Fibroblast of lung (primary cell): ENCODE results near the gene PRDM16. TPM values are rescaled to one million over a fixed set of nuclear protein-coding genes. Genes with fewer than 3 reads are reported as not detected.

Source experiments
- DNase-seq, 2 donors: peaks; one replicate each; pipeline versions ENCODE4 v3.0.0 to v3.0.0-alpha.2; 2010; ENCODE audit warnings: low read depth in 2 of 2
- H2AFZ ChIP-seq: 2 replicates; pipeline ENCODE4 v1.5.1; 2012; ENCODE audit warnings: low read length, control low read depth, inconsistent platforms
- H3K27ac ChIP-seq: 2 replicates; pipeline ENCODE4 v1.5.1; 2011; ENCODE audit warnings: low read length, control low read depth; ENCODE audit not compliant: insufficient read depth
- H3K27me3 ChIP-seq: 2 replicates; pipeline ENCODE4 v1.5.1; 2011; ENCODE audit warnings: mild to moderate bottlenecking, low read length; ENCODE audit not compliant: control insufficient read depth, insufficient read depth
- H3K36me3 ChIP-seq: 2 replicates; pipeline ENCODE4 v1.5.1; 2011; ENCODE audit warnings: low read length; ENCODE audit not compliant: control insufficient read depth, insufficient read depth
- H3K4me1 ChIP-seq: 2 replicates; pipeline ENCODE4 v1.5.1; 2011; ENCODE audit warnings: low read length; ENCODE audit not compliant: control insufficient read depth, insufficient read depth; ENCODE audit errors: extremely low read depth
- H3K4me2 ChIP-seq: 2 replicates; pipeline ENCODE4 v1.5.1; 2011; ENCODE audit warnings: low read length, control low read depth; ENCODE audit not compliant: insufficient read depth; ENCODE audit errors: extremely low read depth
- H3K4me3 ChIP-seq, 4 experiments: fragments of 200-600 bp in 1 of 4; sonication (generic) in 1 of 4; replicated peaks in 1 of 4; 2 replicates each; pipeline ENCODE4 v1.5.1; 2011 to 2016; ENCODE audit warnings: low read length in 4 of 4, low read depth in 3 of 4, mild to moderate bottlenecking in 3 of 4, control low read depth in 2 of 4, inconsistent platforms in 1 of 4, mixed read lengths in 1 of 4; ENCODE audit not compliant: insufficient read depth in 1 of 4; ENCODE audit errors: control extremely low read depth in 1 of 4
- H3K79me2 ChIP-seq: 2 replicates; pipeline ENCODE4 v1.5.1; 2012; ENCODE audit warnings: mild to moderate bottlenecking, low read length, inconsistent platforms; ENCODE audit not compliant: control insufficient read depth, insufficient read depth
- H3K9ac ChIP-seq: 2 replicates; pipeline ENCODE4 v1.5.1; 2011; ENCODE audit warnings: mild to moderate bottlenecking, low read length, control low read depth; ENCODE audit not compliant: insufficient read depth
- H3K9me3 ChIP-seq: 2 replicates; pipeline ENCODE4 v1.5.1; 2012; ENCODE audit warnings: low read depth, low read length; ENCODE audit not compliant: control insufficient read depth, insufficient read depth
- H4K20me1 ChIP-seq: 2 replicates; pipeline ENCODE4 v1.5.1; 2011; ENCODE audit warnings: low read length; ENCODE audit not compliant: control insufficient read depth, insufficient read depth; ENCODE audit errors: extremely low read depth
- EZH2 ChIP-seq: IDR thresholded peaks from 2 replicates; pipeline ENCODE4 v1.5.1; 2012; ENCODE audit warnings: low read length, control low read depth, mild to moderate bottlenecking; ENCODE audit errors: missing control alignments
- polyA plus RNA-seq, 2 donors: library from polyadenylated mRNA; depleted of rRNA in 1 of 2; stranded (reverse) in 1 of 2; unstranded in 1 of 2; fragments of >200 nt; gene quantifications; 2 replicates each; pipeline ENCODE4 v1.2.1, GENCODE V29; 2011 to 2012; ENCODE audit warnings: missing spikeins in 1 of 2
- total RNA-seq: library from RNA; depleted of rRNA; stranded (reverse); fragments of >200 nt; gene quantifications from 2 replicates; pipeline ENCODE4 v1.2.1, GENCODE V29; 2014
- TF ChIP-seq, protein P1 (sequence below), 2 donors: IDR thresholded peaks in 1 of 2; conservative IDR thresholded peaks in 1 of 2; 1 replicate in 1 of 2; 2 replicates in 1 of 2; pipeline ENCODE4 v1.5.1; 2011 to 2012; ENCODE audit warnings: low read length in 2 of 2, control low read depth in 1 of 2, inconsistent platforms in 1 of 2, low read depth in 1 of 2, mild to moderate bottlenecking in 1 of 2

PRDM16 gene
- total and polyA plus RNA-seq, 2 donors (not counting 1 experiment from before 2014, with no cell fraction given) = 0.30 to 1.8 TPM

DNA sequence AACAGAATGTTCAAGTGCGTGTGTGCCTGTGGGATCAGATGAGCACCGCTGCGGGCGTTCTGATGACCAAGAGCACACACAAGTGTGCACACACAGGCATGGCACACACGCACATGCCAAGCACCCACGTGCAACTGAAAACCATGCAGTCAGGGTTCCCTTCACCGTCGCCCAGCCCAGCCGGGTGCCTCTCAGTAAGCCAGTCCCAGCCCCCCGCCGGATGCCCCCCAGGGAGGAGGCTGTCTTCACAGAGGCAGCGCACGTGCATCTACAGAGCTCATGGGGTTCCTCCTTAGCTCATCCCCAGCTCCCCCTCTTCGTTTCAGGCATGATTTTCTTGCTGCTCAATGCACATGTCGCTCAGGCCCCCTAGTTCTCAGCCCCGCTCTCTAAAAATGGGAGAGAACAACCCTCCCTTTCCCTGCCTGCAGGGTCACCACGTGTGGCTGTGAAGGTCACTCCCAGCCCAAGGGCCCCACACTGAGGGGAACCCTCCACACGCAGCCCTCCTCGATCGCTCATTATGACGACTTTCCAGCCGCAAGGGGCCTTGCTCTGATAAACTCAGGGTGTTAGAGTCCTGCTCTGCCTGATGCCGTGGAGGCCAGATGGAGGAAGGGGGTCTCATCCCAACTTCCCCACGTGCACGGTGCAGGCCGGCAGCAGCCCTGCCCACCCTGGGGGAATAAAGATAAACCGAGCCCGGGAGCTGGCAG, 355.1 kb downstream of the PRDM16 start:
- Histone ChIP-seq H3K79me2 (no peaks in the 10 kb centered on the region), H3K4me1 (no peaks in the 10 kb centered on the region), H3K9ac (no peak overlapping the region), H3K4me2 (no peak overlapping the region), H2AFZ (no peak overlapping the region), H3K9me3 (no peaks in the 10 kb centered on the region), H3K36me3 (no peaks in the 10 kb centered on the region), H3K27me3 (no peaks in the 10 kb centered on the region), H3K4me3 (no peak overlapping the region), H4K20me1 (no peaks in the 10 kb centered on the region), H3K27ac (no peak overlapping the region)
- DNase-seq = no peak
- no peak for TF ChIP-seq EZH2
- TF ChIP-seq, protein P1, sequence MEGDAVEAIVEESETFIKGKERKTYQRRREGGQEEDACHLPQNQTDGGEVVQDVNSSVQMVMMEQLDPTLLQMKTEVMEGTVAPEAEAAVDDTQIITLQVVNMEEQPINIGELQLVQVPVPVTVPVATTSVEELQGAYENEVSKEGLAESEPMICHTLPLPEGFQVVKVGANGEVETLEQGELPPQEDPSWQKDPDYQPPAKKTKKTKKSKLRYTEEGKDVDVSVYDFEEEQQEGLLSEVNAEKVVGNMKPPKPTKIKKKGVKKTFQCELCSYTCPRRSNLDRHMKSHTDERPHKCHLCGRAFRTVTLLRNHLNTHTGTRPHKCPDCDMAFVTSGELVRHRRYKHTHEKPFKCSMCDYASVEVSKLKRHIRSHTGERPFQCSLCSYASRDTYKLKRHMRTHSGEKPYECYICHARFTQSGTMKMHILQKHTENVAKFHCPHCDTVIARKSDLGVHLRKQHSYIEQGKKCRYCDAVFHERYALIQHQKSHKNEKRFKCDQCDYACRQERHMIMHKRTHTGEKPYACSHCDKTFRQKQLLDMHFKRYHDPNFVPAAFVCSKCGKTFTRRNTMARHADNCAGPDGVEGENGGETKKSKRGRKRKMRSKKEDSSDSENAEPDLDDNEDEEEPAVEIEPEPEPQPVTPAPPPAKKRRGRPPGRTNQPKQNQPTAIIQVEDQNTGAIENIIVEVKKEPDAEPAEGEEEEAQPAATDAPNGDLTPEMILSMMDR (conservative IDR thresholded peaks at IDR 0.05 in 1 of 2, IDR thresholded peaks at IDR 0.05 in 1 of 2; ENCODE audit: low read depth in 1 of 2, low read length in 2 of 2) = no peak

DNA sequence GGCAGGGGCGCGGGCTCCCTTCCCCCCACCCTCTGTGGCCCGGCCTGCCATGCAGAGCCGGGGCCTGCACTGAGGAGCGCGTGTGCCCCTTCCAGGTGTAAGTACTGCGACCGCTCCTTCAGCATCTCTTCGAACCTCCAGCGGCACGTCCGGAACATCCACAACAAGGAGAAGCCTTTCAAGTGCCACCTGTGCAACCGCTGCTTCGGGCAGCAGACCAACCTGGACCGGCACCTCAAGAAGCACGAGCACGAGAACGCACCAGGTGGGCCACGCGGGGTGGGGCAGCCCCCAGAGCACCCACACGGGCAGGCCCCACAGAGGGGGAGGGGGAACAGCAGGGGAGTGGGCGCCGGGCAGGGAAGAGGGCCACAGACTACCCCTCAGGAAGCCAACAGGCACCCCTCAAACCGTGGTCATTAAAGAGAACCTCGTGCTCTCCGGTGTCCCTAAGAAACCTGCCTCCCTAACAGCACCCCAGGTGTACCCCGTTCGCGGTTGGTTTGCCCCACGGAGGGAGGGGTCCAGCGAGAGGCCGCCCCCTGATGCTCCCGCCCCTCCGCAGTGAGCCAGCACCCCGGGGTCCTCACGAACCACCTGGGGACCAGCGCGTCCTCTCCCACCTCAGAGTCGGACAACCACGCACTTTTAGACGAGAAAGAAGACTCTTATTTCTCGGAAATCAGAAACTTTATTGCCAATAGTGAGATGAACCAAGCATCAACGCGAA, 356.6 kb downstream of the PRDM16 start:
- Histone ChIP-seq H3K9me3 (no peaks in the 10 kb centered on the region), H3K9ac (no peak overlapping the region), H3K27ac (no peak overlapping the region), H3K4me3 (no peak overlapping the region), H3K4me1 (no peaks in the 10 kb centered on the region), H3K36me3 (no peaks in the 10 kb centered on the region), H3K79me2 (no peaks in the 10 kb centered on the region), H4K20me1 (no peaks in the 10 kb centered on the region), H3K27me3 (no peaks in the 10 kb centered on the region), H3K4me2 (no peak overlapping the region), H2AFZ (no peak overlapping the region)
- no peak for TF ChIP-seq EZH2
- TF ChIP-seq, protein P1 (conservative IDR thresholded peaks at IDR 0.05 in 1 of 2, IDR thresholded peaks at IDR 0.05 in 1 of 2; ENCODE audit: low read depth in 1 of 2, low read length in 2 of 2) = no peak
- DNase-seq = no peak

DNA sequence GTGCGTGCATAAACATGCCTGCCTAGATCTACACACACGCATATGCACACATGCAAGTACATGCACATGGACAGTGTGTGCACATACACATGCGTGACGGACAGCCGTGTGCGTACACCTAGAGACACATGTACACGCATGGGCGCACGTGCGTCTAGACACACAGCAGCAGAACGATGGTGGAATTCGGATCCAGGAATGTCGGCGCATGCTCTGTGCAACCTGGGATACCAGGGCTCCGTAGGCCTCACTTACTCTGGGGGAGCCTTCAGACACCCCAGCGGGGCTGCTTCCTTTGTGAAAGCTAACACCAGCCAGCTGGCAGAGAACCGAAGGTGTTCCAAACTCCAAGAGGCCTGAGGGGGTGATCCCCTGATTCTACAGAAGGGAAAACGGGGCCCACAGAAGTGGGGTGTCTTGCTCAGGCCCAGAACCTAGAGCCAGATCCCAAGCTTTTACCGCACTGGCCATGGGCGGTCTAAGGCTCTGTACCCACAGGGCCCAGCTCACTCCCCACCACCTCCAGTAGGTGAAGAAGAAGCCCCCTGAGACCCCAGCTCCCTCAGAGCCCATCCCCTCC, 358.0 kb downstream of the PRDM16 start:
- DNase-seq = no peak
- H3K4me2 ChIP-seq = no peak overlapping the region
- no peak overlapping the region for H3K4me3 ChIP-seq
- H3K36me3 ChIP-seq = no peaks in the 10 kb centered on the region
- no peaks in the 10 kb centered on the region for H3K27me3 ChIP-seq
- TF ChIP-seq EZH2 = no peak
- TF ChIP-seq, protein P1 (conservative IDR thresholded peaks at IDR 0.05 in 1 of 2, IDR thresholded peaks at IDR 0.05 in 1 of 2; ENCODE audit: low read depth in 1 of 2, low read length in 2 of 2) = no peak
- H3K27ac ChIP-seq = no peak overlapping the region
- H3K9ac ChIP-seq = no peak overlapping the region
- H3K9me3 ChIP-seq = no peaks in the 10 kb centered on the region
- H4K20me1 ChIP-seq = no peaks in the 10 kb centered on the region
- H2AFZ ChIP-seq = no peak overlapping the region
- no peaks in the 10 kb centered on the region for H3K79me2 ChIP-seq
- no peaks in the 10 kb centered on the region for H3K4me1 ChIP-seq
